Measurements from ENCODE around the gene VWA5B2.

The VWA5B2 gene

DNA sequence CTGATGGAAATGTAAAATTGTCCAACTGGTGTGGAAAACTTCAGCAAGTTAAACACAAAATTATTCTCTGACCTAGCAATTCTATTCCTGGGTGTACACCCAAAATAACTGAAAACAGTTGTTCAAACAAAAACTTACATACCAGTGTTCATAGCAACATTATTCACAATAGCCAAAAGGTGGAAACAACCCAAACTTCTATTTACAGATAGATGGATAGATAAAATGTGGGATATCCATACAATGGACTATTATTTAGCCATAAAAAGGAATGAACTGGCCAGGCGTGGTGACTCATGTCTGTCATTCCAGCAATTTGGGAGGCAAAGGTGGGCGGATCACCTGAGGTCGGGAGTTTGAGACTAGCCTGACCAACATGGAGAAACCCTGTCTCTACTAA lies 6.9 kb upstream of the VWA5B2 start:
- no peak overlapping the region for H3K14ac ChIP-seq (ENCODE audit: low read length)
- WGBS (ENCODE audit: extremely low coverage, insufficient coverage, insufficient read length), result no CpG with 5 or more reads among the region's 3 CpGs
- no peaks in the 10 kb centered on the region for H3K27me3 ChIP-seq (ENCODE audit: insufficient read depth, low read length)
- no peaks in the 10 kb centered on the region for H3K9me3 ChIP-seq (ENCODE audit: insufficient read depth, low read depth, low read length)
- no peak overlapping the region for H2BK120ac ChIP-seq (ENCODE audit: insufficient read depth, low read length, poor library complexity)
- no peak overlapping the region for H2BK12ac ChIP-seq (ENCODE audit: low read length)
- no peaks in the 10 kb centered on the region for H3K36me3 ChIP-seq (ENCODE audit: control insufficient read depth in 1 of 2, insufficient read depth in 2 of 2, low read length in 2 of 2)
- no peaks in the 10 kb centered on the region for H3K4me1 ChIP-seq (ENCODE audit: control insufficient read depth in 1 of 2, insufficient read depth in 2 of 2, low read length in 2 of 2)
- H3K79me2 ChIP-seq (ENCODE audit: control insufficient read depth, insufficient read depth, low read length, poor library complexity), result no peaks in the 10 kb centered on the region
- no peak overlapping the region for H2AFZ ChIP-seq (ENCODE audit: insufficient read depth, low read length, poor library complexity)
- no peak overlapping the region for H3K27ac ChIP-seq (ENCODE audit: low read depth, low read length)
- no peak overlapping the region for H4K8ac ChIP-seq (ENCODE audit: low read depth, low read length)
- H4K12ac ChIP-seq (ENCODE audit: low read depth, low read length), result no peak overlapping the region
- no peak overlapping the region for H3K4ac ChIP-seq (ENCODE audit: low read depth, low read length)
- DNase-seq, result peak; percentile 38 to 64
- no peaks in the 10 kb centered on the region for H3K79me1 ChIP-seq (ENCODE audit: low read length)
- H2BK5ac ChIP-seq (ENCODE audit: low read depth, low read length, poor library complexity), result no peak overlapping the region
- no peak overlapping the region for H3K18ac ChIP-seq (ENCODE audit: low read length)
- H2AK5ac ChIP-seq (ENCODE audit: low read length), result no peak overlapping the region
- no peak overlapping the region for H3K4me3 ChIP-seq (ENCODE audit: low read depth, low read length)
- no peak overlapping the region for H4K91ac ChIP-seq (ENCODE audit: low read depth, low read length)
- H3K4me2 ChIP-seq (ENCODE audit: low read length), result no peak overlapping the region
- H3K9ac ChIP-seq (ENCODE audit: low read length), result no peak overlapping the region
- no peak overlapping the region for H3K23ac ChIP-seq (ENCODE audit: low read length)

DNA sequence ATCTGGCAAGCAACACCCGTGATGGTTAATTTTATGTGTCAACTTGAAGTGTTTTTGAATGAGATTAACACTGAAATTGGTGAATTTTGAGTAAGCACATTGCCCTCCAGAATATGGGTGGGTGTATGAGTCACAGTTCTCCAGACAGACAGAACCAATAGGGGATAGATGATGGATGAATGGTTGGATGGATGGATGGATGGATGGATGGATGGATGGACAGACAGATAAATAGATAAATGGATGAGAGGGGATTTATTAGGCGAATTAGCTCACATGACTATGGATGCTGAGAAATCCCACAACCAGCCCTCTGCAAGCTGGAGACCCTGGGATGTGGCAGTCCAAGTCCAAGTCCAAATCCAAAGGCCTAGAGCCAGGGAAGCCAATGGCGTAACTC lies 5.4 kb upstream of the VWA5B2 start:
- H3K4me1 ChIP-seq (ENCODE audit: control insufficient read depth in 1 of 2, insufficient read depth in 2 of 2, low read length in 2 of 2), result no peaks in the 10 kb centered on the region
- no peak overlapping the region for H2BK120ac ChIP-seq (ENCODE audit: insufficient read depth, low read length, poor library complexity)
- H3K9ac ChIP-seq (ENCODE audit: low read length), result no peak overlapping the region
- no peak overlapping the region for H3K4me2 ChIP-seq (ENCODE audit: low read length)
- peaks cover 12% of the 10 kb centered on the region for H3K27me3 ChIP-seq (ENCODE audit: insufficient read depth, low read length)
- H2AFZ ChIP-seq (ENCODE audit: insufficient read depth, low read length, poor library complexity), result no peak overlapping the region
- no peak overlapping the region for H3K23ac ChIP-seq (ENCODE audit: low read length)
- no peak overlapping the region for H2BK12ac ChIP-seq (ENCODE audit: low read length)
- H3K79me1 ChIP-seq (ENCODE audit: low read length), result no peaks in the 10 kb centered on the region
- no peak overlapping the region for H3K4ac ChIP-seq (ENCODE audit: low read depth, low read length)
- no peak overlapping the region for H4K91ac ChIP-seq (ENCODE audit: low read depth, low read length)
- no peak overlapping the region for H3K14ac ChIP-seq (ENCODE audit: low read length)
- no peak overlapping the region for H4K8ac ChIP-seq (ENCODE audit: low read depth, low read length)
- no peak overlapping the region for H4K12ac ChIP-seq (ENCODE audit: low read depth, low read length)
- no peak overlapping the region for H3K27ac ChIP-seq (ENCODE audit: low read depth, low read length)
- no peak overlapping the region for H2BK5ac ChIP-seq (ENCODE audit: low read depth, low read length, poor library complexity)
- WGBS (ENCODE audit: extremely low coverage, insufficient coverage, insufficient read length), result no CpG with 5 or more reads among the region's 3 CpGs
- H3K18ac ChIP-seq (ENCODE audit: low read length), result no peak overlapping the region
- no peaks in the 10 kb centered on the region for H3K79me2 ChIP-seq (ENCODE audit: control insufficient read depth, insufficient read depth, low read length, poor library complexity)
- H2AK5ac ChIP-seq (ENCODE audit: low read length), result no peak overlapping the region
- no peak for DNase-seq
- H3K9me3 ChIP-seq (ENCODE audit: insufficient read depth, low read depth, low read length), result no peaks in the 10 kb centered on the region
- H3K36me3 ChIP-seq (ENCODE audit: control insufficient read depth in 1 of 2, insufficient read depth in 2 of 2, low read length in 2 of 2), result no peaks in the 10 kb centered on the region
- no peak overlapping the region for H3K4me3 ChIP-seq (ENCODE audit: low read depth, low read length)

DNA sequence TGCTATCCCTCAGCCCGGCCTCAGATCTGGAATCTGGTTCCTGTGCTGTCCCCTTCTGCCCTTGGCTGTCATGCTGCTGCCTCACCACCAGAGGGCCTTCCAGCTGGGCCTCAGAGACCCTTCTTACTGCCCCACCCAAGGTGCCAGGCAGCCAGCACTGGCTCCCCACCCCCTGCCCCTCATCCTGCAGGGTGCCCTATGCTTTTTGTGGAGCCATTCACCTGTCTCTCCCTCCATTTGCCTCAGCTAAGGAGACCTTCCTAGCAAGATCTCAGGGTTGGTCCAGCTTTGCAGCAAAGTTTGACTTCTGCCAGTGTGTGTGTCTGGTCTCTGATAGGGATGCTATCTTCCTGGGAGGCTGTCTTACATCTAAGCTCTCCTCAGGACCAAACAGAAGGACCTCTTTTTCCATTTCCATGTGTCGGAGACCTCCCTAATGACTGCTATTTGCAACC lies 1.9 kb upstream of the VWA5B2 start:
- Histone ChIP-seq H3K4me1 (ENCODE audit: control insufficient read depth in 1 of 2, insufficient read depth in 2 of 2, low read length in 2 of 2) (peaks cover 6% of the 10 kb centered on the region in 2 experiments), H4K91ac (ENCODE audit: low read depth, low read length) (no peak overlapping the region), H2AK5ac (ENCODE audit: low read length) (no peak overlapping the region), H4K8ac (ENCODE audit: low read depth, low read length) (no peak overlapping the region), H3K9ac (ENCODE audit: low read length) (no peak overlapping the region), H2BK120ac (ENCODE audit: insufficient read depth, low read length, poor library complexity) (no peak overlapping the region), H3K4me3 (ENCODE audit: low read depth, low read length) (no peak overlapping the region), H2BK12ac (ENCODE audit: low read length) (no peak overlapping the region), H4K12ac (ENCODE audit: low read depth, low read length) (no peak overlapping the region), H3K27ac (ENCODE audit: low read depth, low read length) (no peak overlapping the region), H2BK5ac (ENCODE audit: low read depth, low read length, poor library complexity) (no peak overlapping the region), H3K36me3 (ENCODE audit: control insufficient read depth in 1 of 2, insufficient read depth in 2 of 2, low read length in 2 of 2) (no peaks in the 10 kb centered on the region), H3K79me2 (ENCODE audit: control insufficient read depth, insufficient read depth, low read length, poor library complexity) (no peaks in the 10 kb centered on the region), H3K4me2 (ENCODE audit: low read length) (no peak overlapping the region), H3K18ac (ENCODE audit: low read length) (no peak overlapping the region), H3K23ac (ENCODE audit: low read length) (no peak overlapping the region), H3K14ac (ENCODE audit: low read length) (no peak overlapping the region), H2AFZ (ENCODE audit: insufficient read depth, low read length, poor library complexity) (no peak overlapping the region), H3K4ac (ENCODE audit: low read depth, low read length) (no peak overlapping the region), H3K9me3 (ENCODE audit: insufficient read depth, low read depth, low read length) (peaks cover 2% of the 10 kb centered on the region), H3K79me1 (ENCODE audit: low read length) (no peaks in the 10 kb centered on the region), H3K27me3 (ENCODE audit: insufficient read depth, low read length) (peaks cover 46% of the 10 kb centered on the region)
- DNase-seq, result peak in 1 of 2 donors; percentile 59
- no CpG with 5 or more reads among the region's 2 CpGs for WGBS (ENCODE audit: extremely low coverage, insufficient coverage, insufficient read length)

DNA sequence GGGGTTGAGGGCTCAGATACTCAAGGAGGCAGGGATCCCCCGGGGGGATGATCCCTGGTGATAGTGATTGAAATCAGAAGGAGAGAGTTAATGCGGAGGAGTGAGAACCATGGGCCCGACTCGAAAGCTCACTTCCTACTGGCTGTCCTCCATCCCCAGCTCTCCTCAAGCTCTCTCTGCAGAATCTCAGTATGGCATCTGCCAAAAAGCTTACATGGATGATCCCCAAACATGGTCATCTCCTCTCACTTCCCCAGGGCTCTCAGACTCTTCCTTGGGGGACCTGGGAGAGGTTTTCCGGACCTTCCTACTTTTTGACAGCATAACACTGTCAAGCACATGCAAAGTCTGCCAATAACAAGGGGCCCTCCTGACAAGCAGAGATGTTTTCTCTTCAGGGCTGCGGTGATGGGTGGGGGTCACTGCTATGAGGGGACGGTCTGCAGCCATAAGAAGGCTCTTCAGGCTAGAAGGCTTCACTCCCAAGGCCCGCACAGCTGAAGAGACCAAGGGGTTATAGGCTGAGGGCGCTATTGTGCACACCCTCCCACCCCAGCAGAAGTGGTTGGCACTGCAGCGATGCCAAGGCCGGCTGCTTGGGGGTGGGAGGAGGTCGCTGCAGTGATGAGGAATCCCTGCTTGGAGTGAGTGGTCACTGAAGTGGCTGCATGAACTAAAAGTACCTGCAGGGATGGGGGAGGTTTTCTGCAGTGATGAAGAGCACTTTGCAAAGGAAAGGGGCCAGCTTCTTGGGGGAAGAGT lies 828 bp upstream of the VWA5B2 start:
- Histone ChIP-seq H3K79me1 (ENCODE audit: low read length) (no peaks in the 10 kb centered on the region), H2BK5ac (ENCODE audit: low read depth, low read length, poor library complexity) (no peak overlapping the region), H3K18ac (ENCODE audit: low read length) (no peak overlapping the region), H4K91ac (ENCODE audit: low read depth, low read length) (no peak overlapping the region), H4K8ac (ENCODE audit: low read depth, low read length) (no peak overlapping the region), H3K36me3 (ENCODE audit: control insufficient read depth in 1 of 2, insufficient read depth in 2 of 2, low read length in 2 of 2) (no peaks in the 10 kb centered on the region), H4K12ac (ENCODE audit: low read depth, low read length) (no peak overlapping the region), H2BK12ac (ENCODE audit: low read length) (no peak overlapping the region), H3K4me1 (ENCODE audit: control insufficient read depth in 1 of 2, insufficient read depth in 2 of 2, low read length in 2 of 2) (peaks cover 6% of the 10 kb centered on the region in 2 experiments), H3K27ac (ENCODE audit: low read depth, low read length) (no peak overlapping the region), H3K4me3 (ENCODE audit: low read depth, low read length) (no peak overlapping the region), H3K23ac (ENCODE audit: low read length) (no peak overlapping the region), H2AFZ (ENCODE audit: insufficient read depth, low read length, poor library complexity) (no peak overlapping the region), H3K9ac (ENCODE audit: low read length) (no peak overlapping the region), H2AK5ac (ENCODE audit: low read length) (no peak overlapping the region), H3K4ac (ENCODE audit: low read depth, low read length) (no peak overlapping the region), H3K79me2 (ENCODE audit: control insufficient read depth, insufficient read depth, low read length, poor library complexity) (no peaks in the 10 kb centered on the region), H3K4me2 (ENCODE audit: low read length) (peak overlapping the region; percentile 72), H3K14ac (ENCODE audit: low read length) (no peak overlapping the region), H2BK120ac (ENCODE audit: insufficient read depth, low read length, poor library complexity) (no peak overlapping the region), H3K27me3 (ENCODE audit: insufficient read depth, low read length) (peaks cover 51% of the 10 kb centered on the region), H3K9me3 (ENCODE audit: insufficient read depth, low read depth, low read length) (peaks cover 2% of the 10 kb centered on the region)
- WGBS (ENCODE audit: extremely low coverage, insufficient coverage, insufficient read length), result no CpG with 5 or more reads among the region's 12 CpGs
- no peak for DNase-seq

Measured in trophoblast cell (in vitro differentiated cells and primary cell).